Coronary artery (tissue), 2 donors: ENCODE data around the gene HINFP.
"Not testable (repeated sequence)": the region's sequence is repeated elsewhere in the genome, so short reads cannot be mapped to it uniquely, and the experiment has no call there.

Experiments
- DNase-seq: peaks from one replicate; pipeline ENCODE4 v3.0.0-alpha.2; 2017; ENCODE audit warnings: low spot score
- H3K27ac ChIP-seq, 2 donors: fragments of 200-600 bp; sonication (generic); one replicate each; pipeline ENCODE4 v1.5.1; 2016 to 2019
- H3K4me3 ChIP-seq: fragments of 200-600 bp; sonication (generic); 2 replicates; pipeline ENCODE4 v1.5.1; 2016; ENCODE audit warnings: mild to moderate bottlenecking, moderate library complexity
- CTCF ChIP-seq: fragments of 200-600 bp; sonication (generic); IDR thresholded peaks from one replicate; pipeline ENCODE4 v1.5.1; 2019; ENCODE audit warnings: antibody characterized with exemption

The HINFP gene

GRCh38 chr11:119100994-119101758 lies 20.2 kb upstream of the HINFP start:
- no peak for TF ChIP-seq CTCF
- DNase-seq, result peak; percentile 87
- H3K4me3 ChIP-seq, result peak overlapping the region; percentile 77

GRCh38 chr11:119101759-119102423 lies 19.5 kb upstream of the HINFP start, which contains the start of gene DPAGT1:
Gene DPAGT1, minus strand, starts transcription at chr11:119101853. Its CDS starts 198 bp downstream, at chr11:119101655.
- H3K27ac ChIP-seq, result peak within 1 kb of the TSS; percentile 79 to 97
- H3K4me3 ChIP-seq, result peak within 1 kb of the TSS; percentile 77
- no peak for TF ChIP-seq CTCF
- DNase-seq, result peak; percentile 96

More at GRCh38 chr11:119100994-119101758, 20.2 kb upstream of the HINFP start:
- H3K27ac ChIP-seq, result peak overlapping the region; percentile 79 to 97

- Histone ChIP-seq H3K4me3 (peak overlapping the region; percentile 77), H3K27ac (peak overlapping the region; percentile 79 to 97)
- not testable (repeated sequence) for DNase-seq
These were observed 18.2 kb upstream of the HINFP start for GRCh38 chr11:119103161-119103664.

GRCh38 chr11:119103793-119104192 lies 17.6 kb upstream of the HINFP start:
- Histone ChIP-seq H3K4me3 (no peak overlapping the region), H3K27ac (no peak overlapping the region)
- no peak for TF ChIP-seq CTCF
- no peak for DNase-seq

GRCh38 chr11:119106564-119107537 lies 14.5 kb upstream of the HINFP start, which contains the start of gene C2CD2L:
Gene C2CD2L, plus strand, starts transcription at chr11:119107344. Its CDS starts 398 bp downstream, at chr11:119107742.
- peak within 1 kb of the TSS; percentile 98 for H3K4me3 ChIP-seq
- peak; percentile 94 for DNase-seq
- H3K27ac ChIP-seq, result peak within 1 kb of the TSS; percentile 78 to 85
- TF ChIP-seq CTCF, result no peak

GRCh38 chr11:119107538-119108145 lies 13.7 kb upstream of the HINFP start:
- no peak for TF ChIP-seq CTCF
- Histone ChIP-seq H3K4me3 (peak overlapping the region; percentile 98), H3K27ac (peak overlapping the region; percentile 78 to 85)
- no peak for DNase-seq
